Cardiac fibroblast (primary cell): Measurements from ENCODE around the gene MRPL14.

Source experiments
- DNase-seq, 2 donors: peaks; one replicate each; pipeline versions ENCODE4 v3.0.0 to v3.0.0-alpha.2; 2010; ENCODE audit warnings: low read depth in 2 of 2
- H3K4me3 ChIP-seq, 2 donors: replicated peaks in 1 of 2; 1 replicate in 1 of 2; 2 replicates in 1 of 2; pipeline ENCODE4 v1.5.1; 2011; ENCODE audit warnings: low read depth in 2 of 2, low read length in 2 of 2, mild to moderate bottlenecking in 2 of 2, moderate library complexity in 1 of 2
- TF ChIP-seq, protein P1 (sequence below): IDR thresholded peaks from one replicate; pipeline ENCODE4 v1.5.1; 2011; ENCODE audit warnings: low read depth, mild to moderate bottlenecking, low read length, inconsistent platforms

Gene MRPL14

DNA sequence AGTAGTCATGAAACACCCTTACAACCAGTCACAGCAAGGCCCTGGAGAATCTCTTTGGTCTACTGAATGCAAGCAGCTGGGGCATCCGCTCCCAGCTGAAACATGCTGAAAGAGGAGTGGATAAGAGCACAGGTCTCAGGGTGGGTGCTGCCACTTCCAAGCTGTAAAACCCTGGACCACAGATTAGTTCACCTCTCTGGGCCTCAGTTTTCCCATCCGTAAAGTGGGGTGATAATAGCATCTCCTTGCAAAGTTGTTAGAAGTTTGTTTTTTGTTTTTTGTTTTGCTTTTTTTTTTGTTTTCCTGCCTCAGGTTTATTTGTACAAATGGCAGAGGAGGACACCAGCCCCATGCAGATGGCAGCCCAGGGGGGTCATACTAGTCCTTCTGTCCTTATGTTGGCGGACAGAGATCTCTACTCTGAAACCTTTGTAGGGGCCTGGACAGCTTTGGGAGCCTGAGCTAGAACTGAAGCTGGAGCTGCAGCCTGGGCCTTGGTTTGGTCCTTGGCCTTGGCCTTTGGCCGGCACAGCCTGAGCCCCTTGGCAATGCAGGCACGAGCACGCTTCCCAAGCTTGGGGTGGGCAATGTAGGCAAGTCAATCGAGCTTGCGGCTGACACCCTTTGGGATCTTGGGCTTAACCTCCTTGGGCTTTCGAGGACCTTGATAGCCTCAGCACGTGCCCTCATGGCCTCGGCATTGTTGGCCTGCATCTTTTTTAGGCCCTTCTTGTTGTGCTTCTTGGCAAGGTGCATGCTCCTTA lies 38.2 kb downstream of the MRPL14 start:
- no peak for DNase-seq
- TF ChIP-seq, protein P1, sequence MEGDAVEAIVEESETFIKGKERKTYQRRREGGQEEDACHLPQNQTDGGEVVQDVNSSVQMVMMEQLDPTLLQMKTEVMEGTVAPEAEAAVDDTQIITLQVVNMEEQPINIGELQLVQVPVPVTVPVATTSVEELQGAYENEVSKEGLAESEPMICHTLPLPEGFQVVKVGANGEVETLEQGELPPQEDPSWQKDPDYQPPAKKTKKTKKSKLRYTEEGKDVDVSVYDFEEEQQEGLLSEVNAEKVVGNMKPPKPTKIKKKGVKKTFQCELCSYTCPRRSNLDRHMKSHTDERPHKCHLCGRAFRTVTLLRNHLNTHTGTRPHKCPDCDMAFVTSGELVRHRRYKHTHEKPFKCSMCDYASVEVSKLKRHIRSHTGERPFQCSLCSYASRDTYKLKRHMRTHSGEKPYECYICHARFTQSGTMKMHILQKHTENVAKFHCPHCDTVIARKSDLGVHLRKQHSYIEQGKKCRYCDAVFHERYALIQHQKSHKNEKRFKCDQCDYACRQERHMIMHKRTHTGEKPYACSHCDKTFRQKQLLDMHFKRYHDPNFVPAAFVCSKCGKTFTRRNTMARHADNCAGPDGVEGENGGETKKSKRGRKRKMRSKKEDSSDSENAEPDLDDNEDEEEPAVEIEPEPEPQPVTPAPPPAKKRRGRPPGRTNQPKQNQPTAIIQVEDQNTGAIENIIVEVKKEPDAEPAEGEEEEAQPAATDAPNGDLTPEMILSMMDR, result no peak
- no peak overlapping the region for H3K4me3 ChIP-seq

DNA sequence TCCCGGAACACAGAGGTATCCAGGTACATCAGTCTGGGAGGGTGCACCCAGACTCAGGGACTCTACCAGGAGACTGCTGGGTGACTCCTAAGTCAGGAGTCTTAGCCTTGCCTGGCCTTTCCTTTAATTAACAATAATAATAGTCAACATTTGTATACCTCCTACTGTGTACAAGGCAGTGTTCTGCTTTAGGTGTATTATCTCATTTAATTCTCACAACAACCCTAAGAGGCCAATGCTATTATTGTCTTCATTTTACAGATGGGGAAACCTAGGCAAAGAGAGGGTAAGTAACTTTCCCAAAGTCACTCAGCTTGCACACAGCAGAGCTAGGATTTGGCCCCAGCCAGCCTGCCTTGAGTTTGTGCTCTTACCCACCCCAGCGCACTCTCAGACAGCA lies 39.6 kb downstream of the MRPL14 start:
- H3K4me3 ChIP-seq, result no peak overlapping the region
- DNase-seq, result no peak
- TF ChIP-seq, protein P1, result no peak

DNA sequence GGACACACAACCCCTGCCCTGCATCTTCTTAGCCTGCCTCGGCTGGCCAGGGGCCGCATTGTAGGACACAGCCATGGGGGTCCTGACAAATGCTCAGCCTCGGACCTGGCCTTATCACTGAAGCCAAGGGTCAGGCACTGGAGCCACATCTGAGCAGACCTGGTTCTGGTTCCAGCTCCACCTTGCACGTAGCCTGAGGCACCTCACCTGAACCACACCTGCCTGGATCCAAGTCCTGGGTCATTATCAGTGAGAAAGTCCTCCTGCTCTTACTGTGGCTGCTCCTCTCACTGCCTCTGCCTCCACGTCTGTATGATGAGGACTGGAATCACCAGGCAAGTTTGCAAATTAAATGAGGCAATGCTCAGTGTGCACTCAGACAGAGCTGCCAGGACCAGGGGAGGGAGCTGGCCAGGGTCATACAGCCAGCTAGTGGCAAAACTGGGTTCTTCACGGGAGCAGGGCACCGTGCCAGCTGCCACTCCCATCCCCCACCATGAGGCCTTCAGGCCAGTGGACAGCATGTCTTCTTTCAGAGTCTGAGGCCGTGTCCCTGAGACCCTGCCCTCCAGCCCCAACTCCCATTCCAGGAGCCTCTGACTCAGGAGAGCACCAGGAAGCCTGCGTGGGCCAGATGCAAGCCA lies 40.2 kb downstream of the MRPL14 start:
- H3K4me3 ChIP-seq, result no peak overlapping the region
- peak in 1 of 2 donors; percentile 52 for DNase-seq
- TF ChIP-seq, protein P1, result no peak

DNA sequence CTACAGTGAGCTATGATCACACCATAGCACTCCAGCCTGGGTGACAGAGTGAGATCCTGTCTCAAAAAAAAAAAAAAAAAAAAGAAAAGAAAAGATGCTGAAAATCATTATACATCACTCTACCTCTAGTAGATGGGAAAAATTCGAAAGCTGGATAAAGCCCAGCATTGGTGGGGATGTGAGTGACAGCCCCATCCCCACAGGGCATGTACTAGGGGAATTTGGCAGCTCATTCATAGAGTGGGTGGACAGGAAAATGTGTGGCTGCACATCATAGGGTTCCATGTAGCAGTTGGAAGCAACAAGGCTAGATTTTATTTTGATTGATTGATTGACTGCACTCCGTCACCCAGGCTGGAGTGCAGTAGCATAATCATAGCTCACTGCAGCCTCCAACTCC lies 42.0 kb downstream of the MRPL14 start:
- no peak overlapping the region for H3K4me3 ChIP-seq
- TF ChIP-seq, protein P1, result no peak
- no peak for DNase-seq

DNA sequence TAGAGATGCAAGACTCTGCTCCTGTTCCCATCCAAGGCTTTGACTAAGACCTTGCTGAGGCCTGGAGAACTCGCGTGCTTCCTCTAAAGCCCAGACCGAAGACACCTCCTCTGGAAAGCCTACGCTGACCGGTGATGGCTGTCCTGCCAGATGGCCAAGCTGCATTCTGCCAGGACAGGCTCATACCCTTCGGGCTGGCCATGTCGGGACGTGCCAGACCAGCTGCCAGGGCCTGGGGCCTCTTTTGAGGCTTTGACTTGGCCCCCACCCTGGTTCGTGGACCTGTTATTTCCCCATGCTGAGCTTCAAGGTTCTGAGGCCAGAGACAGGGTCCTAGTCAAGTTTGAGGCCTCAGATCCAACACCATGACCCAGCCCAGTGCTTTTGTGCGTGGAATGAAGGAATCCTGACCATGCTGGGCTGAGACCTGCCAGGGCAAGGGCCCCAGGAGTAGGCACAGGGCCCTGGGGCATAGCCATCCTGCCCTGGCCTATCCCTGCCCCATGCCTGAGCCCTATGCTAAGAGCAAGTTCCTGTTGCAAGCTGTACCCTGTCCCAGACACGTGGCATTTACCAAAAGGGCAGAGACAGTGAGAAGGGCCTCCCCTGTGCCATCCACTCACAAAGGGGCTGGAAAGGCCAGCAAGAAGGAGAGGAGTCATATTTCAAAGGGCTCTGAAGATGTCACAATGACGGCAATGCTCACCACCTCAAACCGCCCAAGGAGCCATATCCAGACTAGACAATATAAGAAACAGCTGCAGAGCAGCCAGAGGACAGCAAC lies 42.8 kb downstream of the MRPL14 start:
- no peak for DNase-seq
- H3K4me3 ChIP-seq, result no peak overlapping the region
- TF ChIP-seq, protein P1, result no peak

DNA sequence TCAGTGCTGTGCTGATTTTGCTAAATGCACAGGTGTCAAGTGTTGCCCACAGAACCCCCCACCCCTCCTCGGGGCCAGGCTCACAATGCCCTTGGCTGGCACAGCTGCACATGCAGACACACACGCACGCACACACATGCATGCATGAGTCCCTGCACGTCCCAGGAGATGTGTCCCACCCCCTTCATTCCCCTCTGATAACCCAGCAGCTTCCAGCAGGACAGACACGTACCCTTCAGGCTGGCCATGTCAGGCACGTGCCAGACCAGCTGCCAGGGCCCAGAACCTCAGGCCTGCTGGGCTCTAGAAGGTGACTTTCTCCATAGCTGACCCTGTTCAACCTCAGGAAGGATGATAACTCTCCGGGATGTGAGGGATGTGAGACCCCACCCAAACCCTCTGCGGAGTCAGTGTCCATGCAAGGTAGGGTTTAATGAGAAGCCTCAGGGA lies 44.4 kb downstream of the MRPL14 start:
- TF ChIP-seq, protein P1, result no peak
- no peak overlapping the region for H3K4me3 ChIP-seq
- no peak for DNase-seq
